OCI-LY7 (cell line): ENCODE measurements around the gene PPBP. TPM values are rescaled to one million over a fixed set of nuclear protein-coding genes. Genes with fewer than 3 reads are reported as not detected.

Source experiments
- BruUV-seq: library from RNA; stranded (reverse); fragments of 400-500 nt; replicated peaks from 2 replicates; lab custom pipeline; 2021; lab: Mats Ljungman, UMichigan
- CTCF ChIA-PET: fragments of 300-600 bp; sonication (Branson Sonifier 250); formaldehyde crosslinking; loops from one replicate; lab custom pipeline; 2022; ENCODE audit warnings: antibody characterized with exemption; ENCODE audit not compliant: unreplicated experiment; lab: Charles Lee
- POLR2A ChIA-PET: fragments of 300-600 bp; sonication (Branson Sonifier 250); formaldehyde crosslinking; loops from one replicate; lab custom pipeline; 2022; ENCODE audit warnings: antibody characterized with exemption; lab: Charles Lee
- DNase-seq: peaks from one replicate; pipeline ENCODE4 v3.0.0-alpha.2; 2015; ENCODE audit warnings: low spot score
- H2AFZ ChIP-seq: fragments of 200-600 bp; sonication (generic), shearing (Covaris generic); 2 replicates; pipeline ENCODE4 v1.6.1; 2014; ENCODE audit warnings: mild to moderate bottlenecking, antibody characterized with exemption, low read length, moderate library complexity
- H3K27ac ChIP-seq: fragments of 200-600 bp; sonication (generic); 2 replicates; pipeline ENCODE4 v1.5.1; 2014; ENCODE audit warnings: mixed run types, low read depth, mild to moderate bottlenecking, moderate library complexity, low read length, inconsistent platforms; ENCODE audit not compliant: poor library complexity, severe bottlenecking
- H3K36me3 ChIP-seq: fragments of 200-600 bp; sonication (generic); 2 replicates; pipeline ENCODE4 v1.6.1; 2014; ENCODE audit warnings: mild to moderate bottlenecking, antibody characterized with exemption, low read length, moderate library complexity, mixed read lengths; ENCODE audit not compliant: insufficient read depth
- H3K4me1 ChIP-seq: fragments of 200-600 bp; sonication (generic); 2 replicates; pipeline ENCODE4 v1.5.1; 2014; ENCODE audit warnings: mild to moderate bottlenecking, low read length; ENCODE audit not compliant: insufficient read depth, poor library complexity, severe bottlenecking
- H3K4me2 ChIP-seq: fragments of 200-600 bp; sonication (generic); 2 replicates; pipeline ENCODE4 v1.6.1; 2014; ENCODE audit warnings: mild to moderate bottlenecking, low read length
- H3K4me3 ChIP-seq: fragments of 200-600 bp; sonication (generic); 2 replicates; pipeline ENCODE4 v1.5.1; 2014; ENCODE audit warnings: mild to moderate bottlenecking, low read depth, low read length; ENCODE audit not compliant: poor library complexity, severe bottlenecking
- H3K79me2 ChIP-seq: fragments of 200-600 bp; sonication (generic); 2 replicates; pipeline ENCODE4 v1.6.1; 2016; ENCODE audit warnings: low read depth, mild to moderate bottlenecking, low read length, moderate library complexity, mixed read lengths; ENCODE audit not compliant: insufficient read depth
- H3K9me2 ChIP-seq: fragments of 200-600 bp; sonication (generic); 2 replicates; pipeline ENCODE4 v1.6.1; 2016; ENCODE audit warnings: mild to moderate bottlenecking, low read length, mixed read lengths; ENCODE audit not compliant: insufficient read depth
- H3K9me3 ChIP-seq: fragments of 200-600 bp; sonication (generic); 2 replicates; pipeline ENCODE4 v1.6.1; 2014; ENCODE audit warnings: mild to moderate bottlenecking, mixed run types, low read length, mixed read lengths
- H4K20me1 ChIP-seq: fragments of 200-600 bp; sonication (generic); 2 replicates; pipeline ENCODE4 v1.6.1; 2014; ENCODE audit warnings: mild to moderate bottlenecking, antibody characterized with exemption, low read length, moderate library complexity, mixed read lengths; ENCODE audit not compliant: insufficient read depth
- CTCF ChIP-seq: fragments of 200-600 bp; sonication (generic); conservative IDR thresholded peaks from 2 replicates; pipeline ENCODE4 v1.5.1; 2014; ENCODE audit warnings: mild to moderate bottlenecking, antibody characterized with exemption, low read length, moderate library complexity, mixed read lengths
- EZH2phosphoT487 ChIP-seq: fragments of 200-600 bp; sonication (generic); IDR thresholded peaks from 2 replicates; pipeline ENCODE4 v1.6.1; 2018; ENCODE audit warnings: low read depth, borderline replicate concordance, mild to moderate bottlenecking, mixed run types, antibody characterized with exemption, low read length, moderate library complexity, mixed read lengths
- intact Hi-C: fragments of 100-400 bp; cut with micrococcal nuclease; formaldehyde crosslinking; loops from one replicate; pipeline ENCODE4 v1.10.0; 2022; ENCODE audit not compliant: unreplicated experiment
- total RNA-seq, 2 experiments: library from RNA; depleted of rRNA in 1 of 2; stranded (reverse); fragments of >200 nt in 1 of 2; shearing (Covaris generic) in 1 of 2; gene quantifications; 2 replicates each; pipeline ENCODE4 v1.2.3, GENCODE V29; 2014 to 2022

Gene PPBP
- total RNA-seq, 2 experiments from 2014 or later: not detected

GRCh38 chr4:73978886-73979285 is 9.1 kb downstream of the PPBP start:
- H3K4me2 ChIP-seq: no peak overlapping the region
- intact Hi-C loops: no loop called here
- H4K20me1 ChIP-seq: no peaks in the 10 kb centered on the region
- H3K4me1 ChIP-seq: no peaks in the 10 kb centered on the region
- H3K4me3 ChIP-seq: no peak overlapping the region
- no peak overlapping the region for H3K27ac ChIP-seq
- H3K36me3 ChIP-seq: no peaks in the 10 kb centered on the region
- H3K9me3 ChIP-seq: no peaks in the 10 kb centered on the region
- POLR2A ChIA-PET: interaction anchor here (1.6 kb wide), 1 partner anchor 30 kb away, joined by 4 read pairs; no protein-coding TSS in a partner anchor
- CTCF ChIA-PET: no interaction called here
- no TSS peak for BruUV-seq
- H3K9me2 ChIP-seq: no peaks in the 10 kb centered on the region
- no peaks in the 10 kb centered on the region for H3K79me2 ChIP-seq
- H2AFZ ChIP-seq: no peak overlapping the region
- DNase-seq: no peak
- TF ChIP-seq EZH2phosphoT487: no peak
- no peak for TF ChIP-seq CTCF

- no peak overlapping the region for H2AFZ ChIP-seq
- intact Hi-C loops: no loop called here
- H3K79me2 ChIP-seq: no peaks in the 10 kb centered on the region
- H3K4me1 ChIP-seq: no peaks in the 10 kb centered on the region
- TF ChIP-seq EZH2phosphoT487 (no peak), CTCF (no peak)
- no TSS peak for BruUV-seq
- no peak for DNase-seq
- no peak overlapping the region for H3K27ac ChIP-seq
- H4K20me1 ChIP-seq: no peaks in the 10 kb centered on the region
- ChIA-PET CTCF (no interaction called here), POLR2A (no interaction called here)
- no peak overlapping the region for H3K4me3 ChIP-seq
- H3K36me3 ChIP-seq: no peaks in the 10 kb centered on the region
- H3K4me2 ChIP-seq: no peak overlapping the region
- no peaks in the 10 kb centered on the region for H3K9me3 ChIP-seq
- no peaks in the 10 kb centered on the region for H3K9me2 ChIP-seq
Observed at GRCh38 chr4:73976716-73977115, 11.3 kb downstream of the PPBP start.

- Histone ChIP-seq H3K36me3 (no peaks in the 10 kb centered on the region), H4K20me1 (no peaks in the 10 kb centered on the region), H3K4me1 (no peaks in the 10 kb centered on the region), H3K4me3 (no peak overlapping the region), H3K4me2 (no peak overlapping the region), H2AFZ (no peak overlapping the region), H3K27ac (no peak overlapping the region), H3K9me3 (no peaks in the 10 kb centered on the region), H3K79me2 (no peaks in the 10 kb centered on the region), H3K9me2 (no peaks in the 10 kb centered on the region)
- TF ChIP-seq CTCF: no peak
- TF ChIP-seq EZH2phosphoT487: no peak
- ChIA-PET CTCF (no interaction called here), POLR2A (no interaction called here)
- no TSS peak for BruUV-seq
- intact Hi-C loops: no loop called here
- DNase-seq: no peak
Observed at GRCh38 chr4:73976217-73976616, 11.8 kb downstream of the PPBP start.
